T47D (cell line): ENCODE measurements around the gene LIN7A.

ENCODE experiments used
- DNase-seq, 2 experiments: peaks; one replicate each; pipeline versions ENCODE4 v3.0.0 to v3.0.0-alpha.2; 2011 to 2012; ENCODE audit warnings: low read depth in 1 of 2, low spot score in 1 of 2
- JUND ChIP-seq: IDR thresholded peaks from 2 replicates; pipeline ENCODE4 v1.6.1; 2012; ENCODE audit warnings: low read depth
- in situ Hi-C: cut with HindIII; loops from 2 replicates; pipeline ENCODE4 v1.10.0; 2016; ENCODE audit warnings: low sequenced_read_pairs, low pct_unique_long_range_greater_than_20kb

Gene LIN7A

DNA sequence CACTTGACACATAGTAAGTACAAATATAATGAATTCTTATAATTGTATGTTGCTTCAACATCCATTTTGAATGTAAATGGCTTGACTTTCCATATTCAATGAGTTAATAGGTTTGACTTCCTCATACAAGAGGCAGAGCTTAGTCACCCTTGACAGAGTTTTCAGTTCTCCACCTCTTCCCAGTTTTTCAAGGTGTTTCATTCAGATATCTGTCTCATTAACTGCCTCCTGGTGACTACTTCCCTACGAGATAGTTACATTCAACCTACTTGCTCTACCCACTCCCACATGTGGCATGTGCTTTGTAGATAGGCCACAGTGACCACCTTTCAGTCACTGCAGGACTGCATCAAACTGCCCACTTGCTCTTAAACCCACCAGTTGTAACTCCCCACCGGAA is 161.0 kb downstream of the LIN7A start:
- in situ Hi-C loops, result no loop called here
- no peak for DNase-seq
- no peak for TF ChIP-seq JUND

GRCh38 chr12:80770958-80771357 is 166.8 kb downstream of the LIN7A start:
- TF ChIP-seq JUND, result no peak
- in situ Hi-C loops, result no loop called here
- no peak for DNase-seq

GRCh38 chr12:80769553-80770140 is 168.1 kb downstream of the LIN7A start:
- DNase-seq, result no peak
- in situ Hi-C loops, result no loop called here

DNA sequence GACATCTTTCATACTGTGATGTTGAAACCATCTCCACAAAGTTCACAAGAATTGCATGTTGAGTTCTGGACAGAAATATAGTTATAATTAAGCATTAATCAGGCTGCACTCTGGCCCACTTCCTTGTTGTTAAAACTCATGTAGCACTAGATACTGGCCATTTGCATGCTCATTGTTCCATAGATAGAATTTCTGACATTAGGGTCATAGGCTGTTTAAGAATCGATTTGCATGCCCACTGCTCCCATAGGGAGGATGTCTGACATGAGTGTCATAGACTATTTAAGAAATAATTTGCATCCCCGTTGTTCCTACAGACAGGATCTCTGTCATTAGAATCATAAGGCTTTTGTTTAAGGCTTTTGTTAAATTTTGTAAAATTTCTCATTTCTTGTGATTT is 170.8 kb downstream of the LIN7A start:
- DNase-seq, result no peak
- TF ChIP-seq JUND, result no peak
- in situ Hi-C loops, result no loop called here

More at GRCh38 chr12:80769553-80770140, 168.1 kb downstream of the LIN7A start:
- no peak for TF ChIP-seq JUND

DNA sequence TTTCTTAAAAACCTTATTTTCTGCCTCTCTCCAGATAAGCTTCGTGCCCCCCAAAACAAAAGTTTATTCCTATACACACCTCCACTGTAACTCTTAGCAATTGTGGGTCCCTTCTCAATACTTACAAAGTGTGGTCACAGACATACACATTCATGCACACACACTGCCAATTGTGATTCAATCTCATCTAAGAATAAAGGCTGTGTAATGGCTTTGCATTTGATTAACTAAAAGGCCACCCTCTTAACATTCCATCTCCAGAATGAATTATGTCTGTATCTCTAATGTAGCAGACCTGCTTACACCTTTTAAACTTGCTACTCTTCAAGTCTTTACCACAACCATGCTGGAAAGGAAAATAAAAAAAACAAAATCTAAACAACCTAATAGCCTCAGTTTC is 171.5 kb downstream of the LIN7A start:
- DNase-seq, result no peak
- TF ChIP-seq JUND, result no peak
- in situ Hi-C loops, result no loop called here

DNA sequence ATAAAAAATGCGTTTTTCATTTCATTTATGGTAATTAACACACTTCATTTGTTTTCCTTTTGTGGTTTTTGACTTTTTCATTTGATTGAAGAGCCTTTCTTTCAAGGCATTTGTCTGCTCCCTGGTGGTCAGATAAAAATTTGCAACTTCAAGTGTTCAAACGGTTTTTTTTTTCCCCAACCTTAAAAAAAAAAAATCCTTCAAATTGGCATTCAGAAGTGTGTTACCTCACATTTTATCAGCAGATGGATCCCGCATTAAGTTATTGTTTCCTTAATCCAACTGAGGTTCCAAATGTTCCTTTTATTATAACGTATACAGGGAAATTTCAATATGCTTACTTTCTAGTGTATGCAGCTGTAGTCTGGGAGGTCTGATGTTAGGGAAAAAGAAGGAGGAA is 173.9 kb downstream of the LIN7A start:
- in situ Hi-C loops, result no loop called here
- peak in 1 of 2 experiments; percentile 68 for DNase-seq
- no peak for TF ChIP-seq JUND

- no peak for DNase-seq
- in situ Hi-C loops, result no loop called here
- TF ChIP-seq JUND, result no peak
Observed at GRCh38 chr12:80761838-80762237, 175.9 kb downstream of the LIN7A start.

- no peak for TF ChIP-seq JUND
- in situ Hi-C loops, result no loop called here
- DNase-seq, result no peak
Observed at GRCh38 chr12:80756875-80757274, 180.9 kb downstream of the LIN7A start.

DNA sequence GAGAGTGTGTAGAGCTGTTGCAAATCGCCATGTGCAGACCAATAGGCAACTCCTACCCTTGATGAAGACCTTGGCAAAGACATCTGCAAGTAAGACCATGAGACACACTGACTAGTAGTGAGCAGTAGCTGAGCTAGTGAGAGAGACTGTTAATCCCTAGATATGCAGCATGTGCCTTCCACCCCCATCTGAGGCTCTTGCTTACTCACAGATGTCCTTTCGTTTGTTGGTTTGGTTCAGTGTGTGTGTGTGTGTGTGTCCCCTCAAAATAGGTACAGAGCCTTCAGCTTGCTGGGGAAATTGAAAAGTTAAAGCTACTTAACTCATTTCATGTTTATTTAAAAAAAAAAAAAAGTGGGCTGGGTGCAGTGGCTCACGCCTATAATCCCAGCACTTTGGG is 183.5 kb downstream of the LIN7A start:
- TF ChIP-seq JUND, result no peak
- DNase-seq, result no peak
- in situ Hi-C loops, result no loop called here

GRCh38 chr12:80752464-80752863 is 185.3 kb downstream of the LIN7A start:
- DNase-seq, result no peak
- TF ChIP-seq JUND, result no peak
- in situ Hi-C loops, result no loop called here

- no peak for TF ChIP-seq JUND
- in situ Hi-C loops, result no loop called here
- DNase-seq, result no peak
Observed at GRCh38 chr12:80749456-80749855, 188.3 kb downstream of the LIN7A start.

- in situ Hi-C loops, result no loop called here
- no peak for TF ChIP-seq JUND
- no peak for DNase-seq
Observed at GRCh38 chr12:80747800-80748199, 189.9 kb downstream of the LIN7A start.

- in situ Hi-C loops, result no loop called here
- no peak for DNase-seq
Observed at GRCh38 chr12:80745851-80746505, 191.8 kb downstream of the LIN7A start.

More at GRCh38 chr12:80745851-80746505, 191.8 kb downstream of the LIN7A start:
- no peak for TF ChIP-seq JUND
